Fibroblast of skin of right quadriceps (primary cell): ENCODE results near the gene GMDS.
"Not testable (repeated sequence)": the region's sequence is repeated elsewhere in the genome, so short reads cannot be mapped to it uniquely, and the experiment has no call there.

Experiments
- DNase-seq: peaks from one replicate; pipeline ENCODE4 v3.0.0-alpha.2; 2013

The GMDS gene

GRCh38 chr6:1760876-1761275 lies 484.5 kb downstream of the GMDS start:
- no peak for DNase-seq

- no peak for DNase-seq
Measured at GRCh38 chr6:1759870-1760269, 485.5 kb downstream of the GMDS start.

GRCh38 chr6:1758076-1758679 lies 487.2 kb downstream of the GMDS start:
- DNase-seq = peak; percentile 33

GRCh38 chr6:1757131-1757530 lies 488.3 kb downstream of the GMDS start:
- DNase-seq = no peak

GRCh38 chr6:1756472-1757129 lies 488.8 kb downstream of the GMDS start:
- no peak for DNase-seq

GRCh38 chr6:1751063-1751462 lies 494.3 kb downstream of the GMDS start:
- DNase-seq = not testable (repeated sequence)

GRCh38 chr6:1749041-1749440 lies 496.4 kb downstream of the GMDS start:
- DNase-seq = no peak

GRCh38 chr6:1747531-1747930 lies 497.9 kb downstream of the GMDS start:
- no peak for DNase-seq

- DNase-seq = no peak
Measured at GRCh38 chr6:1747003-1747402, 498.4 kb downstream of the GMDS start.

GRCh38 chr6:1745814-1746213 lies 499.6 kb downstream of the GMDS start:
- DNase-seq = no peak

GRCh38 chr6:1744543-1744942 lies 500.9 kb downstream of the GMDS start:
- DNase-seq = no peak

- no peak for DNase-seq
Measured at GRCh38 chr6:1739680-1740079, 505.7 kb downstream of the GMDS start.

GRCh38 chr6:1739220-1739619 lies 506.2 kb downstream of the GMDS start:
- no peak for DNase-seq

GRCh38 chr6:1738558-1739081 lies 506.8 kb downstream of the GMDS start:
- DNase-seq = no peak

- DNase-seq = no peak
Measured at GRCh38 chr6:1737463-1738311, 507.7 kb downstream of the GMDS start.

GRCh38 chr6:1736346-1737105 lies 508.9 kb downstream of the GMDS start:
- DNase-seq = no peak

GRCh38 chr6:1735239-1735803 lies 510.1 kb downstream of the GMDS start:
- DNase-seq = no peak

GRCh38 chr6:1730882-1731281 lies 514.5 kb downstream of the GMDS start:
- no peak for DNase-seq

- no peak for DNase-seq
Measured at GRCh38 chr6:1729750-1730140, 515.7 kb downstream of the GMDS start.

GRCh38 chr6:1729133-1729749 lies 516.2 kb downstream of the GMDS start:
- DNase-seq = no peak

GRCh38 chr6:1726341-1726768 lies 519.0 kb downstream of the GMDS start:
- DNase-seq = no peak

- no peak for DNase-seq
Measured at GRCh38 chr6:1724616-1725015, 520.8 kb downstream of the GMDS start.
